Fibroblast of skin of scalp (primary cell): ENCODE data around the gene IBA57.
"Not testable (repeated sequence)": the region's sequence is repeated elsewhere in the genome, so short reads cannot be mapped to it uniquely, and the experiment has no call there.

Experiments used
- DNase-seq: peaks from one replicate; pipeline ENCODE4 v3.0.0-alpha.2; 2013

Gene IBA57

GRCh38 chr1:228212966-228213844 is 47.6 kb downstream of the IBA57 start:
- peak; percentile 78 for DNase-seq

- DNase-seq = no peak
Observed at GRCh38 chr1:228213917-228214808, 48.6 kb downstream of the IBA57 start.

- DNase-seq = no peak
Observed at GRCh38 chr1:228214921-228215662, 49.5 kb downstream of the IBA57 start.

GRCh38 chr1:228215663-228216116 is 50.1 kb downstream of the IBA57 start:
- DNase-seq = no peak

GRCh38 chr1:228216371-228217320 is 51.0 kb downstream of the IBA57 start:
- no peak for DNase-seq

GRCh38 chr1:228217551-228218344 is 52.1 kb downstream of the IBA57 start:
- peak; percentile 40 for DNase-seq

- no peak for DNase-seq
Observed at GRCh38 chr1:228218513-228219244, 53.1 kb downstream of the IBA57 start.

GRCh38 chr1:228219245-228219961 is 53.8 kb downstream of the IBA57 start:
- DNase-seq = no peak

- DNase-seq = no peak
Observed at GRCh38 chr1:228219962-228220780, 54.6 kb downstream of the IBA57 start.

- not testable (repeated sequence) for DNase-seq
Observed at GRCh38 chr1:228221097-228221496, 55.5 kb downstream of the IBA57 start.

GRCh38 chr1:228222548-228222947 is 56.9 kb downstream of the IBA57 start:
- no peak for DNase-seq

GRCh38 chr1:228224198-228225164 is 58.9 kb downstream of the IBA57 start:
- DNase-seq = no peak

- DNase-seq = no peak
Observed at GRCh38 chr1:228225165-228225710, 59.6 kb downstream of the IBA57 start.

- DNase-seq = no peak
Observed at GRCh38 chr1:228225740-228226139, 60.1 kb downstream of the IBA57 start.

GRCh38 chr1:228226141-228226874 is 60.7 kb downstream of the IBA57 start:
- no peak for DNase-seq
